Urinary bladder (tissue), 4 donors: ENCODE data around the gene NUDT2. TPM values are rescaled to one million over a fixed set of nuclear protein-coding genes. Genes with fewer than 3 reads are reported as not detected.

ENCODE experiments used
- DNase-seq: peaks from one replicate; pipeline ENCODE4 v3.0.0-alpha.2; 2015; ENCODE audit errors: extremely low spot score
- H3K27ac ChIP-seq: one replicate; pipeline ENCODE4 v1.5.1; 2013; ENCODE audit warnings: low read depth, mild to moderate bottlenecking, moderate library complexity
- H3K36me3 ChIP-seq: one replicate; pipeline ENCODE4 v1.6.1; 2013; ENCODE audit warnings: mild to moderate bottlenecking, moderate library complexity; ENCODE audit not compliant: insufficient read depth
- H3K4me1 ChIP-seq: one replicate; pipeline ENCODE4 v1.6.1; 2013; ENCODE audit warnings: mild to moderate bottlenecking, moderate library complexity; ENCODE audit not compliant: insufficient read depth
- H3K4me3 ChIP-seq: one replicate; pipeline ENCODE4 v1.5.1; 2013; ENCODE audit warnings: low read depth, low read length
- WGBS: extraction: QIAGEN DNeasy Blood & Tissue Kit; methylation state at CpG from one replicate; pipeline ENCODE4 v1.1.7; 2013; 5-methylcytosine and 5-hydroxymethylcytosine counted together
- polyA plus RNA-seq: library from polyadenylated mRNA; stranded (reverse); fragments of 200-250 nt; gene quantifications from one replicate; pipeline ENCODE4 v1.2.3, GENCODE V29; 2013
- total RNA-seq: library from RNA; depleted of rRNA; stranded (reverse); fragments of >200 nt; gene quantifications from one replicate; pipeline ENCODE4 v1.2.3, GENCODE V29; 2014
- donor health status: healthy with polysubstance abuse.
- donor health status: healthy.

NUDT2 gene
- total and polyA plus RNA-seq, 2 donors = 22.1 to 36.2 TPM

GRCh38 chr9:34369636-34370035 is 40.3 kb downstream of the NUDT2 start:
- Histone ChIP-seq H3K4me1 (no peaks in the 10 kb centered on the region), H3K27ac (no peak overlapping the region), H3K4me3 (no peak overlapping the region), H3K36me3 (no peaks in the 10 kb centered on the region)
- 87% methylated on average over 4 of the region's 4 CpGs for WGBS
- no peak for DNase-seq

- DNase-seq = no peak
- Histone ChIP-seq H3K27ac (no peak overlapping the region), H3K4me3 (no peak overlapping the region), H3K36me3 (no peaks in the 10 kb centered on the region), H3K4me1 (no peaks in the 10 kb centered on the region)
- 60% methylated on average over 23 of the region's 23 CpGs for WGBS
Observed at GRCh38 chr9:34370335-34370969, 41.1 kb downstream of the NUDT2 start.

- Histone ChIP-seq H3K36me3 (no peaks in the 10 kb centered on the region), H3K27ac (no peak overlapping the region), H3K4me3 (no peak overlapping the region), H3K4me1 (no peaks in the 10 kb centered on the region)
- DNase-seq = no peak
- 44% methylated on average over 105 of the region's 105 CpGs for WGBS
Observed at GRCh38 chr9:34370970-34371880, 41.9 kb downstream of the NUDT2 start.

- Histone ChIP-seq H3K4me3 (no peak overlapping the region), H3K36me3 (no peaks in the 10 kb centered on the region), H3K4me1 (no peaks in the 10 kb centered on the region), H3K27ac (no peak overlapping the region)
- DNase-seq = no peak
- 75% methylated on average over 60 of the region's 60 CpGs for WGBS
Observed at GRCh38 chr9:34371886-34372466, 42.6 kb downstream of the NUDT2 start.

GRCh38 chr9:34372467-34373011 is 43.2 kb downstream of the NUDT2 start:
- 65% methylated on average over 41 of the region's 41 CpGs for WGBS
- DNase-seq = no peak
- H3K36me3 ChIP-seq = no peaks in the 10 kb centered on the region
- no peak overlapping the region for H3K27ac ChIP-seq
- no peaks in the 10 kb centered on the region for H3K4me1 ChIP-seq
- H3K4me3 ChIP-seq = no peak overlapping the region

- Histone ChIP-seq H3K4me3 (no peak overlapping the region), H3K4me1 (no peaks in the 10 kb centered on the region), H3K27ac (no peak overlapping the region), H3K36me3 (no peaks in the 10 kb centered on the region)
- no peak for DNase-seq
- WGBS = 96% methylated on average over 2 of the region's 2 CpGs
Observed at GRCh38 chr9:34373749-34374148, 44.4 kb downstream of the NUDT2 start.

- Histone ChIP-seq H3K36me3 (no peaks in the 10 kb centered on the region), H3K4me3 (no peak overlapping the region), H3K27ac (no peak overlapping the region), H3K4me1 (no peaks in the 10 kb centered on the region)
- WGBS = 95% methylated on average over 3 of the region's 3 CpGs
- no peak for DNase-seq
Observed at GRCh38 chr9:34374339-34374738, 45.0 kb downstream of the NUDT2 start.

GRCh38 chr9:34374905-34375552 is 45.7 kb downstream of the NUDT2 start:
- 53% methylated on average over 5 of the region's 5 CpGs for WGBS
- DNase-seq = no peak
- Histone ChIP-seq H3K4me1 (no peaks in the 10 kb centered on the region), H3K4me3 (no peak overlapping the region), H3K27ac (no peak overlapping the region), H3K36me3 (no peaks in the 10 kb centered on the region)

- Histone ChIP-seq H3K4me1 (no peaks in the 10 kb centered on the region), H3K4me3 (peak overlapping the region; percentile 42), H3K36me3 (no peaks in the 10 kb centered on the region), H3K27ac (no peak overlapping the region)
- DNase-seq = no peak
- WGBS = 15% methylated on average over 22 of the region's 22 CpGs
Observed at GRCh38 chr9:34375901-34376595, 46.7 kb downstream of the NUDT2 start.

GRCh38 chr9:34376596-34377403 is 47.4 kb downstream of the NUDT2 start, which contains the start of gene MYORG:
Gene MYORG (minus strand): TSS chr9:34376898. CDS start chr9:34372943, 3,955 bp downstream.
- Histone ChIP-seq H3K36me3 (no peaks in the 10 kb centered on the region), H3K4me3 (peak within 1 kb of the TSS; percentile 42), H3K4me1 (no peaks in the 10 kb centered on the region), H3K27ac (no peak within 1 kb of the TSS)
- WGBS = under 1% methylated on average over 54 of the region's 54 CpGs
- no peak for DNase-seq

GRCh38 chr9:34377404-34377746 is 48.0 kb downstream of the NUDT2 start:
- Histone ChIP-seq H3K4me1 (no peaks in the 10 kb centered on the region), H3K4me3 (peak overlapping the region; percentile 42), H3K27ac (no peak overlapping the region), H3K36me3 (no peaks in the 10 kb centered on the region)
- no peak for DNase-seq
- 8% methylated on average over 21 of the region's 21 CpGs for WGBS

- DNase-seq = no peak
- no peak overlapping the region for H3K27ac ChIP-seq
- no peaks in the 10 kb centered on the region for H3K36me3 ChIP-seq
- 96% methylated on average over 3 of the region's 3 CpGs for WGBS
- no peak overlapping the region for H3K4me3 ChIP-seq
- H3K4me1 ChIP-seq = no peaks in the 10 kb centered on the region
Observed at GRCh38 chr9:34378376-34379060, 49.1 kb downstream of the NUDT2 start.
